ENCODE results near the gene CCL27. TPM values are rescaled to one million over a fixed set of nuclear protein-coding genes. Genes with fewer than 3 reads are reported as not detected.
"Not testable (repeated sequence)": the region's sequence is repeated elsewhere in the genome, so short reads cannot be mapped to it uniquely, and the experiment has no call there.

CCL27 gene
- polyA plus RNA-seq, 3 donors from 2014 or later = not detected

DNA sequence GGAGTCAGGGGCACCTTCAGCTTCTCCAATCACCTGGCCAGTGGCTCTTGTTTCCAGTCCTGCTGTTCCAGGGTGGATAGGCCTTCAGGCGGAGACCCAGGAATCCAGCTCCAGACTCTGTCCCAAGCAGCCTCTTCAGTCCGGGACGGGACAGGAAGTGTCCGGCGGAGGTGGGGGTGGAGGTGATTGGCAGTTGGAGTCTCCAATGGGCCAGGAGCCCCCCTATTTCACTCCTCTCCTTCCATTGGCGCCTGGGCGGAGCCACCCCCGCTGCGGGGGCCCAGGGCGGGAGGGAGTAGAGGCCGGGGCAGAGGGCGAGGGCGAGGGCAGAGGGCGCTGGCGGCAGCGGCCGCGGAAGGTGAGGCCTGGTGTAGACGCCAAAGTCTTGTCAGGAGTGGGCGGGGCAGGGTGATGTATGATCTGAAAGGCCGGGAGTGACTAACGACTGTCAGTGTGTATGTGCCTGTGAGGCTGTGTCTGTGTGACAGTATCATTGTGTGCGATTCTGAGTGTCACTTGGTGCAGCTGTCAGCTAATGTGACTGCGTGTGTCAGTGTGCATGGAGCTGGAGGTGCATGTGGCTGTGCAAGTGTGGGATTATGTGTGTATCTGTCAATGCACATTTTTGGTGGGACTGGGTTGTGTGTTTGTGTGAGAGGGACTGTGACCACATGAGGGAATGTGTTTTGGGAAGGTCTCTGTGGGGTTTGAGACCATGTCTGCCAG is 10.4 kb downstream of the CCL27 start, which contains the start of gene IL11RA:
Gene IL11RA (plus strand): TSS at position 310 of the 726 bp plus-strand sequence. CDS start 3,033 bp downstream, outside the sequence.
- no peaks in the 10 kb centered on the region for H3K9me3 Mint-ChIP-seq
- H3K4me3 Mint-ChIP-seq = peak within 1 kb of the TSS in 3 of 5 donors; percentile 9 to 41 (median 36)
- peaks cover 2 to 6% (median 2%) of the 10 kb centered on the region in 3 donors for H3K27me3 Mint-ChIP-seq (ENCODE audit: low read depth in 3 of 3)
- peak within 1 kb of the TSS in 5 of 6 donors; percentile 18 to 73 (median 48) for H3K27ac Mint-ChIP-seq
- H3K36me3 Mint-ChIP-seq = peaks cover 9 to 14% (median 13%) of the 10 kb centered on the region in 3 donors
- no peak for DNase-seq
- peaks cover 29 to 40% of the 10 kb centered on the region in 2 donors for H3K4me1 Mint-ChIP-seq

DNA sequence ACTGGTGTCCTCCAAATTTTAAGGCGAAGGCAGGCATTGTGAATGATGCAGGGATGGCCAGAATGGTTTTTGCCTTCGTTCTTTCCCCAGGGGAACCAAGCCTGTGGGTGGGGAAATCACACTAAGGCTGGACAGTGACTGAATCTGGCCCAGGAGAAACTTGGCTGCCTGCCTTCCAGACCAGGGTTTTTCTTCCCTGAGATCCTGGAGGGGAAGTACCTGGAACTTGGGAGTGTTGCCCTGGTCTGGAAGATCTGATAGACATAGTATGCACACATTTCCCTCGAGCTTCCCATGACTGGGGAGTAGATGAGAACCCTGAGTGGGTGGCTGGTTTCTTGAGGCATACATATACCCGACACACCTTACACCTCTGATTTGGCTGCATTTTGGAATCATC is 11.1 kb downstream of the CCL27 start:
- no peaks in the 10 kb centered on the region for H3K9me3 Mint-ChIP-seq
- no peak overlapping the region for H3K4me3 Mint-ChIP-seq
- no peak for DNase-seq
- peaks cover 9 to 14% (median 13%) of the 10 kb centered on the region in 3 donors for H3K36me3 Mint-ChIP-seq
- H3K4me1 Mint-ChIP-seq = peaks cover 35 to 47% of the 10 kb centered on the region in 2 donors
- H3K27me3 Mint-ChIP-seq (ENCODE audit: low read depth in 3 of 3) = peaks cover 8 to 9% (median 9%) of the 10 kb centered on the region in 3 donors
- no peak overlapping the region for H3K27ac Mint-ChIP-seq

DNA sequence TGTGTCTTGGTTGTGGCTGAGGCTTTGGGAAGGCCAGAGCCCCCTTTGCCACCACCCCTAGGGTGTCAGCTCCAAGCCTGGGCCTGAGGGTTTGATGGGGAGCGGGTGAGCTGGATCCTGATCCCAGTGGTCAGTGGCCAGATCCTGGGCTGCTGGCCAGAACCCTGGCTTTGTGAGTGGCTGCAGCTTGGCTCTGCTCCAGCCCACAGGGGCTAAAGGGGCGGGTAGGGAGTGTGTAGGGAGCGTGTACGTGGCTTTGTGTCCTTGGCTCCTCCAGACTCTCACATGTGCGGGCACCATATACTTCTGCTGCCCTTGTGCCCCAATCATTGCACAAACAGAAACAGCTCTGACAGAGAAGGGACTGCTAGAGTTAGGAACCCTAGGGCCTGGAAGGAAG is 11.6 kb downstream of the CCL27 start:
- H3K27ac Mint-ChIP-seq = peak overlapping the region in 1 of 6 donors; percentile 20

GRCh38 chr9:34648673-34649072 is 13.8 kb downstream of the CCL27 start:
- H3K4me3 Mint-ChIP-seq = peak overlapping the region in 3 of 5 donors; percentile 72 to 95 (median 92)
- peaks cover 41 to 53% of the 10 kb centered on the region in 2 donors for H3K4me1 Mint-ChIP-seq
- H3K36me3 Mint-ChIP-seq = peaks cover 9 to 14% (median 13%) of the 10 kb centered on the region in 3 donors
- H3K27me3 Mint-ChIP-seq (ENCODE audit: low read depth in 3 of 3) = peaks cover 7 to 11% (median 9%) of the 10 kb centered on the region in 3 donors
- DNase-seq = no peak
- H3K9me3 Mint-ChIP-seq = no peaks in the 10 kb centered on the region
- peak overlapping the region in 1 of 6 donors; percentile 3 for H3K27ac Mint-ChIP-seq

More for the DNA sequence above, 11.6 kb downstream of the CCL27 start:
- Mint-ChIP-seq H3K27me3 (ENCODE audit: low read depth in 3 of 3) (peaks cover 9 to 11% (median 9%) of the 10 kb centered on the region in 3 donors), H3K36me3 (peaks cover 9 to 14% (median 13%) of the 10 kb centered on the region in 3 donors), H3K4me1 (peaks cover 40 to 52% of the 10 kb centered on the region in 2 donors), H3K4me3 (no peak overlapping the region), H3K9me3 (no peaks in the 10 kb centered on the region)
- no peak for DNase-seq

GRCh38 chr9:34647651-34648050 is 14.8 kb downstream of the CCL27 start:
- peak overlapping the region; percentile 77 to 94 (median 90) for H3K27ac Mint-ChIP-seq
- no peak for DNase-seq
- H3K9me3 Mint-ChIP-seq = no peaks in the 10 kb centered on the region
- H3K4me1 Mint-ChIP-seq = peaks cover 35 to 45% of the 10 kb centered on the region in 2 donors
- peaks cover 9 to 13% (median 10%) of the 10 kb centered on the region in 3 donors for H3K36me3 Mint-ChIP-seq
- peaks cover 7 to 11% (median 9%) of the 10 kb centered on the region in 3 donors for H3K27me3 Mint-ChIP-seq (ENCODE audit: low read depth in 3 of 3)
- H3K4me3 Mint-ChIP-seq = peak overlapping the region; percentile 90 to 95 (median 92)

DNA sequence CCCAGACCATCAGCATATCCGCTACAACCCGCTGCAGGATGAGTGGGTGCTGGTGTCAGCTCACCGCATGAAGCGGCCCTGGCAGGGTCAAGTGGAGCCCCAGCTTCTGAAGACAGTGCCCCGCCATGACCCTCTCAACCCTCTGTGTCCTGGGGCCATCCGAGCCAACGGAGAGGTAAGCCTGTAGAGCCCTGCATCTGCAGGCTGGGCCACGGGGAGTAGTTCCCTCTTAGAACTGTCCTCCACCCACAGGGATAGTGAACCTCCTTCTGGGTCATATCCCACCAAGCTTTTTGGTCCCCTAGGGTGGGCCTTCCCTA is 15.4 kb downstream of the CCL27 start:
- Mint-ChIP-seq H3K27me3 (ENCODE audit: low read depth in 3 of 3) (peaks cover 7 to 11% (median 9%) of the 10 kb centered on the region in 3 donors), H3K4me1 (peaks cover 29 to 38% of the 10 kb centered on the region in 2 donors), H3K27ac (peak overlapping the region; percentile 77 to 94 (median 90)), H3K9me3 (no peaks in the 10 kb centered on the region), H3K36me3 (peaks cover 9 to 13% (median 10%) of the 10 kb centered on the region in 3 donors), H3K4me3 (peak overlapping the region; percentile 90 to 95 (median 92))
- DNase-seq = no peak

GRCh38 chr9:34646211-34647083 is 16.0 kb downstream of the CCL27 start, which contains the start of gene GALT:
GALT (plus strand) TSS chr9:34646675; CDS start chr9:34646705, 30 bp downstream.
- peak within 1 kb of the TSS; percentile 77 to 94 (median 90) for H3K27ac Mint-ChIP-seq
- no peaks in the 10 kb centered on the region for H3K9me3 Mint-ChIP-seq
- peaks cover 9 to 13% (median 10%) of the 10 kb centered on the region in 3 donors for H3K36me3 Mint-ChIP-seq
- H3K27me3 Mint-ChIP-seq (ENCODE audit: low read depth in 3 of 3) = peaks cover 7 to 11% (median 9%) of the 10 kb centered on the region in 3 donors
- peak within 1 kb of the TSS; percentile 90 to 95 (median 92) for H3K4me3 Mint-ChIP-seq
- peak; percentile 91 to 95 (median 94) for DNase-seq
- H3K4me1 Mint-ChIP-seq = peaks cover 29 to 38% of the 10 kb centered on the region in 2 donors

GRCh38 chr9:34644766-34645314 is 17.6 kb downstream of the CCL27 start:
- Mint-ChIP-seq H3K27me3 (ENCODE audit: low read depth in 3 of 3) (peaks cover 7 to 11% (median 9%) of the 10 kb centered on the region in 3 donors), H3K4me3 (peak overlapping the region in 1 of 5 donors; percentile 8), H3K36me3 (peaks cover 9 to 13% (median 10%) of the 10 kb centered on the region in 3 donors), H3K9me3 (no peaks in the 10 kb centered on the region), H3K4me1 (peaks cover 29 to 38% of the 10 kb centered on the region in 2 donors), H3K27ac (no peak overlapping the region)
- no peak for DNase-seq

- DNase-seq = no peak
- Mint-ChIP-seq H3K27me3 (ENCODE audit: low read depth in 3 of 3) (peaks cover 7 to 12% (median 9%) of the 10 kb centered on the region in 3 donors), H3K4me3 (no peak overlapping the region), H3K4me1 (peaks cover 30 to 34% of the 10 kb centered on the region in 2 donors), H3K27ac (no peak overlapping the region), H3K36me3 (no peaks in the 10 kb centered on the region), H3K9me3 (no peaks in the 10 kb centered on the region)
These were observed 19.8 kb downstream of the CCL27 start for GRCh38 chr9:34642679-34643078.

DNA sequence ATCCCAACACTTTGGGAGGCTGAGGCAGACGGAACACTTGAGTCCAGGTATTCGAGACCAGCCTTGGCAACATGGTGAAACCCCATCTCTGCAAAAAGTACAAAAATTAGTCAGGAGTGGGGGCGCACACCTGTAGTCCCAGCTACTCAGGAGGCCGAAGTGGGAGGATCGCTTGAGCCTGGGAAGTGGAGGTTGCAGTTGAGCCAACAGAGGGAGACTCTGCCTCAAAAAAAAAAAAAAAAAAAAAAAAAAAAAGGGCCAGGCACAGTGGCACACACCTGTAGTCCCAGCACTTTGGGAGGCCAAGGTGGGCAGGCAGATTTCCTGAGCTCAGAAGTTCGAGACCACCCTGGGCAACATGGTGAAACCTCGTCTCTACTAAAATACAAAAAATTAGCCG is 23.1 kb downstream of the CCL27 start:
- H3K9me3 Mint-ChIP-seq; H3K4me3 Mint-ChIP-seq; DNase-seq; H3K27ac Mint-ChIP-seq; H3K27me3 Mint-ChIP-seq (ENCODE audit: low read depth in 3 of 3); H3K36me3 Mint-ChIP-seq: not testable (repeated sequence)
- peaks cover 26 to 38% of the 10 kb centered on the region in 2 donors for H3K4me1 Mint-ChIP-seq

DNA sequence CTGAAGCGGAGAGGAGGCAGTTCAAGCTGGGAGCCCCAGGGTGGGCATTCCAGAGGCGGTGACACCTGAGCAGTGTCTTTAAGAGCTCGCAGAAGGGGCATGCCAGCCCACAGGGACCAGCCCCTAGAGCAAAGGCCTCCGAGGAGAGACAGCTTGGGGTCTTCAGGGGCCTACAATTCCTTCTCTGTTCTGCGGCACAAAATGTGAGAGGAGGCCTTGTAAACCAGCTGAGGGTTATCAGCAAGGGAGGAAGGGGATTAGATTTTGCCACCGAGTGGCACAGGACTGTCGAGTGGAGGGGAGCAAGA is 24.4 kb downstream of the CCL27 start:
- DNase-seq = no peak
- peak overlapping the region; percentile 87 to 91 (median 89) for H3K4me3 Mint-ChIP-seq
- no peaks in the 10 kb centered on the region for H3K9me3 Mint-ChIP-seq
- peak overlapping the region; percentile 92 to 97 (median 93) for H3K27ac Mint-ChIP-seq
- peaks cover 0 to 3% (median 0%) of the 10 kb centered on the region in 3 donors for H3K36me3 Mint-ChIP-seq
- peaks cover 0 to 3% (median 0%) of the 10 kb centered on the region in 3 donors for H3K27me3 Mint-ChIP-seq (ENCODE audit: low read depth in 3 of 3)
- H3K4me1 Mint-ChIP-seq = peaks cover 32 to 44% of the 10 kb centered on the region in 2 donors

DNA sequence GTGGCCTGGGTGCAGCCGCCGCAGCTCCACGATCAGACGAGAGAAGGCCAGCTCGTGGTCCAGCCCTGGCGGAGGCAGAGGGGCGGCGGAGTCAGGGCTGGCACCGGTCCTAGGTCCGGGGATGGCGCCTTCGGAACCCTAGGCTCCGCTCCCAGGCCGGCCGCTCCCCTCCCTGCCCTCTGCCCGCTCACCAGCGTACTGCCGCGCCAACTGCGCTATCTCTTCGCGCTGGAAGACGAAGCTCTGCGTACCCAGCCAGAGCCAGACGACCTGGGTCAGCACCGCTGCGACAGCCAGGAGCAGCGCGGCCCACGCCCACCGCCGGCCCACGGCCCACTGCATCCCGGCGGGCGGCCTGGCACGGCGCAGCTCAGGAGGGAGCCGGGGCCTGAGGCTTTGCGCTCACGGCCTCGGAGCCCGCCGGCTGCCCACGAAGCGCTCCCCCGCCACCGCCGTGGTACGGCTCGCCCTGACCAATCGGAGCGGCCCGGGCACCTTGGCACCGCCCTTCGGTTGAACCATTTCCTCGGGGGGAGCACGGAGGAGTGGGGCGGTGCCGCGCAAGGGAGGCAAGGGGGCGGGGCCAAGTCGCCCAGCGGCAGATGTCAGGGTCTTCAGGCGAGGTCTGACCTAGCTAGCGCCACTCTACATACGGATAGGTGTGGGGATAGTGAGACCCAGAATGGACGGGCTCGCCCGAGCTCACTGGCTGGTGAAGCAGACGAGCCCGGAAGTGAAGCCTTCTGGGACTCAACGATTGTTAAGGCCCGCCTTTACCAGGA is 24.9 kb downstream of the CCL27 start, which contains the start of gene SIGMAR1:
Gene SIGMAR1 (minus strand): TSS at position 432 of the 782 bp plus-strand sequence. CDS start 90 bp downstream, at position 342.
- peak; percentile 95 to 96 (median 96) for DNase-seq
- H3K27ac Mint-ChIP-seq = peak within 1 kb of the TSS; percentile 92 to 97 (median 93)
- H3K9me3 Mint-ChIP-seq = no peaks in the 10 kb centered on the region
- H3K4me1 Mint-ChIP-seq = peaks cover 32 to 44% of the 10 kb centered on the region in 2 donors
- peaks cover 0 to 3% (median 0%) of the 10 kb centered on the region in 3 donors for H3K36me3 Mint-ChIP-seq
- peaks cover 0 to 3% (median 0%) of the 10 kb centered on the region in 3 donors for H3K27me3 Mint-ChIP-seq (ENCODE audit: low read depth in 3 of 3)
- H3K4me3 Mint-ChIP-seq = peak within 1 kb of the TSS; percentile 87 to 91 (median 89)
